GM19193 (cell line): Measurements from ENCODE around the gene MDP1.

Experiments
- POLR2A ChIP-seq: IDR thresholded peaks from 4 replicates; pipeline ENCODE4 v1.6.1; 2011; ENCODE audit not compliant: insufficient read depth, insufficient read length; ENCODE audit errors: extremely low read depth

Gene MDP1

GRCh38 chr14:24215495-24216344 is at the start of gene MDP1:
TSS of gene MDP1 (minus strand) at chr14:24216066. CDS start at chr14:24215955, 111 bp downstream.
- TF ChIP-seq POLR2A: peak; percentile 84

GRCh38 chr14:24264298-24264697 is 48.4 kb upstream of the MDP1 start:
- no peak for TF ChIP-seq POLR2A

GRCh38 chr14:24263848-24264247 is 48.0 kb upstream of the MDP1 start:
- no peak for TF ChIP-seq POLR2A

GRCh38 chr14:24262821-24263733 is 47.2 kb upstream of the MDP1 start, which contains the start of gene TGM1:
TSS of gene TGM1 (minus strand) at chr14:24263177. CDS start at chr14:24262352, 825 bp downstream.
- TF ChIP-seq POLR2A: no peak

GRCh38 chr14:24261969-24262327 is 46.1 kb upstream of the MDP1 start:
- TF ChIP-seq POLR2A: no peak

- TF ChIP-seq POLR2A: no peak
Observed at GRCh38 chr14:24261256-24261968, 45.5 kb upstream of the MDP1 start.

GRCh38 chr14:24260780-24261157 is 44.9 kb upstream of the MDP1 start:
- no peak for TF ChIP-seq POLR2A

GRCh38 chr14:24260026-24260779 is 44.3 kb upstream of the MDP1 start:
- no peak for TF ChIP-seq POLR2A

- no peak for TF ChIP-seq POLR2A
Observed at GRCh38 chr14:24259282-24260025, 43.6 kb upstream of the MDP1 start.

- TF ChIP-seq POLR2A: no peak
Observed at GRCh38 chr14:24258548-24259265, 42.8 kb upstream of the MDP1 start.

- no peak for TF ChIP-seq POLR2A
Observed at GRCh38 chr14:24258119-24258518, 42.3 kb upstream of the MDP1 start.

GRCh38 chr14:24256960-24257359 is 41.1 kb upstream of the MDP1 start:
- TF ChIP-seq POLR2A: no peak
